ENCODE data around the gene EGLN2. TPM values are rescaled to one million over a fixed set of nuclear protein-coding genes. Genes with fewer than 3 reads are reported as not detected.
"Not testable (repeated sequence)": the region's sequence is repeated elsewhere in the genome, so short reads cannot be mapped to it uniquely, and the experiment has no call there.

Gene EGLN2
- total RNA-seq, 1 donor from 2014 or later = 47.8 TPM

- Histone ChIP-seq H3K27me3 (ENCODE audit: low read depth) (no peaks in the 10 kb centered on the region), H3K36me3 (no peaks in the 10 kb centered on the region), H3K4me1 (peaks cover 19% of the 10 kb centered on the region), H3K4me3 (peak within 1 kb of the TSS; percentile 79), H3K27ac (replicated peaks) (peak within 1 kb of the TSS; percentile 95), H3K9me3 (replicated peaks) (no peaks in the 10 kb centered on the region)
- peak; percentile 100 for DNase-seq
- TF ChIP-seq CTCF (IDR thresholded peaks at IDR 0.05; ENCODE audit: borderline replicate concordance) = no peak
- intact Hi-C loops (cut with micrococcal nuclease) = no loop called here
These were observed 20.9 kb upstream of the EGLN2 start, which contains the start of gene RAB4B for GRCh38 chr19:40777937-40778705. Gene RAB4B, plus strand, starts transcription at chr19:40778247. Its CDS starts 129 bp downstream, at chr19:40778376.

DNA sequence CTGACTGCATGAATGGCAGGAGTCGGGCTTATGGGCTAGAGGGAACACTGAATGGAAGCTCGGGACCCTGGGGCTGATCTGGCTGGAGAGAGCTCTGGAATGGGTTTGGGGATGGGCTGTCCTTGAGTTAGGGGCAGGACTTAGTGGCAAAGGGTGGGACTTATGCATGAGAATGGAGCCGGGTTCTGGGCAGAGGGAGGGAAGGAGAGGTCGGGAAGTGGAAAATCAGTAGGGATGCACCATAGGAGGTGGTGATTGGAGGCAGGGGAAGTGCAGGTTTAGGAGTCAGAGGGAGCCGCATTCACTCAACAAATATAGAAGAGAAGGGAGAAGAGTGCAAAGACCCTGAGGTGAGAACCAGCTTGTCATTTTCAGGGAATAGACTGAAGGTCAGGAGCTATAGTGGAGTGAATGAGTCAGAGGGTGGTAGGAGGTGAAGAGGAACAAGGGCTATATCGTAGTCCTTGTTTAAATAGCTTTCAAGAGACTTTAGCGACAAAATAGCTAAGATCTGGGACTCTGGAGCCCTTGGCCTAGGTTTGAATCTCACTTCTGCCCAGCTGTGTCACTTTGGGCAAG is 20.2 kb upstream of the EGLN2 start:
- Histone ChIP-seq H3K27ac (replicated peaks) (peak overlapping the region; percentile 95), H3K27me3 (ENCODE audit: low read depth) (no peaks in the 10 kb centered on the region), H3K36me3 (no peaks in the 10 kb centered on the region), H3K4me3 (peak overlapping the region; percentile 79), H3K4me1 (peaks cover 19% of the 10 kb centered on the region), H3K9me3 (replicated peaks) (no peaks in the 10 kb centered on the region)
- no peak for DNase-seq
- intact Hi-C loops (cut with micrococcal nuclease) = no loop called here
- no peak for TF ChIP-seq CTCF (IDR thresholded peaks at IDR 0.05; ENCODE audit: borderline replicate concordance)

- no peak for TF ChIP-seq CTCF (IDR thresholded peaks at IDR 0.05; ENCODE audit: borderline replicate concordance)
- H3K4me1 ChIP-seq = peaks cover 19% of the 10 kb centered on the region
- no peaks in the 10 kb centered on the region for H3K36me3 ChIP-seq
- DNase-seq = no peak
- H3K27me3 ChIP-seq (ENCODE audit: low read depth) = no peaks in the 10 kb centered on the region
- H3K9me3 ChIP-seq (replicated peaks) = no peaks in the 10 kb centered on the region
- no peak overlapping the region for H3K4me3 ChIP-seq
- H3K27ac ChIP-seq (replicated peaks) = no peak overlapping the region
- intact Hi-C loops (cut with micrococcal nuclease) = no loop called here
These were observed 18.4 kb upstream of the EGLN2 start for GRCh38 chr19:40780582-40780981.

- TF ChIP-seq CTCF (IDR thresholded peaks at IDR 0.05; ENCODE audit: borderline replicate concordance) = no peak
- intact Hi-C loops (cut with micrococcal nuclease) = no loop called here
- H3K4me3 ChIP-seq = no peak overlapping the region
- no peak overlapping the region for H3K27ac ChIP-seq (replicated peaks)
- no peaks in the 10 kb centered on the region for H3K27me3 ChIP-seq (ENCODE audit: low read depth)
- no peak for DNase-seq
- no peaks in the 10 kb centered on the region for H3K36me3 ChIP-seq
- H3K4me1 ChIP-seq = peaks cover 19% of the 10 kb centered on the region
- H3K9me3 ChIP-seq (replicated peaks) = no peaks in the 10 kb centered on the region
These were observed 17.9 kb upstream of the EGLN2 start for GRCh38 chr19:40781140-40781539.

GRCh38 chr19:40783711-40784110 is 15.3 kb upstream of the EGLN2 start:
- intact Hi-C loops (cut with micrococcal nuclease) = no loop called here
- Histone ChIP-seq H3K9me3 (replicated peaks) (no peaks in the 10 kb centered on the region), H3K27ac (replicated peaks) (no peak overlapping the region), H3K27me3 (ENCODE audit: low read depth) (no peaks in the 10 kb centered on the region), H3K4me3 (no peak overlapping the region), H3K4me1 (peaks cover 6% of the 10 kb centered on the region), H3K36me3 (peaks cover 7% of the 10 kb centered on the region)
- no peak for DNase-seq
- no peak for TF ChIP-seq CTCF (IDR thresholded peaks at IDR 0.05; ENCODE audit: borderline replicate concordance)

GRCh38 chr19:40784146-40784545 is 14.8 kb upstream of the EGLN2 start:
- H3K36me3 ChIP-seq = not testable (repeated sequence)

More at GRCh38 chr19:40784146-40784545, 14.8 kb upstream of the EGLN2 start:
- DNase-seq; intact Hi-C loops (cut with micrococcal nuclease); H3K4me3 ChIP-seq; H3K4me1 ChIP-seq; H3K27ac ChIP-seq (replicated peaks); H3K9me3 ChIP-seq (replicated peaks); H3K27me3 ChIP-seq (ENCODE audit: low read depth): not testable (repeated sequence)
